H9 (cell line): ENCODE results near the gene GLB1L2. TPM values are rescaled to one million over a fixed set of nuclear protein-coding genes. Genes with fewer than 3 reads are reported as not detected.

Experiments used
- DNase-seq: peaks from one replicate; pipeline ENCODE4 v3.0.0-alpha.2; 2017
- H2AFZ ChIP-seq: one replicate; pipeline ENCODE4 v1.6.1; 2013; ENCODE audit warnings: mild to moderate bottlenecking, low read length, control low read depth, moderate library complexity
- H2AK5ac ChIP-seq: 2 replicates; pipeline ENCODE4 v1.6.1; 2013; ENCODE audit warnings: low read length, control low read depth, mixed read lengths; ENCODE audit not compliant: insufficient read length
- H2BK120ac ChIP-seq: one replicate; pipeline ENCODE4 v1.6.1; 2013; ENCODE audit warnings: low read depth, mild to moderate bottlenecking, low read length, control low read depth, inconsistent platforms; ENCODE audit not compliant: poor library complexity, severe bottlenecking
- H2BK12ac ChIP-seq: 2 replicates; pipeline ENCODE4 v1.6.1; 2013; ENCODE audit warnings: low read length, control low read depth, mixed read lengths, low read depth; ENCODE audit not compliant: insufficient read length
- H2BK15ac ChIP-seq: 2 replicates; pipeline ENCODE4 v1.6.1; 2013; ENCODE audit warnings: low read depth, low read length, control low read depth
- H2BK20ac ChIP-seq: one replicate; pipeline ENCODE4 v1.6.1; 2013; ENCODE audit warnings: low read depth, mild to moderate bottlenecking, low read length, control low read depth, inconsistent platforms; ENCODE audit not compliant: poor library complexity, severe bottlenecking
- H2BK5ac ChIP-seq: 2 replicates; pipeline ENCODE4 v1.6.1; 2013; ENCODE audit warnings: low read length, control low read depth, mixed read lengths; ENCODE audit not compliant: insufficient read length
- H3K14ac ChIP-seq: 2 replicates; pipeline ENCODE4 v1.6.1; 2013; ENCODE audit warnings: low read length, control low read depth; ENCODE audit not compliant: insufficient read depth
- H3K18ac ChIP-seq: 2 replicates; pipeline ENCODE4 v1.6.1; 2013; ENCODE audit warnings: low read depth, mild to moderate bottlenecking, mixed read lengths, low read length, control low read depth; ENCODE audit not compliant: insufficient read length
- H3K23ac ChIP-seq: 2 replicates; pipeline ENCODE4 v1.6.1; 2013; ENCODE audit warnings: low read length, control low read depth, mixed read lengths, low read depth; ENCODE audit not compliant: insufficient read length
- H3K23me2 ChIP-seq: 2 replicates; pipeline ENCODE4 v1.6.1; 2013; ENCODE audit warnings: low read depth, mild to moderate bottlenecking, mixed read lengths, low read length, control low read depth; ENCODE audit not compliant: insufficient read length, poor library complexity, severe bottlenecking
- H3K27ac ChIP-seq: 2 replicates; pipeline ENCODE4 v1.5.1; 2013; ENCODE audit warnings: low read length, control low read depth, mixed read lengths, low read depth; ENCODE audit not compliant: insufficient read length
- H3K27me3 ChIP-seq: 2 replicates; pipeline ENCODE4 v1.6.1; 2013; ENCODE audit warnings: low read length, control low read depth, inconsistent platforms; ENCODE audit not compliant: insufficient read depth
- H3K4ac ChIP-seq: 2 replicates; pipeline ENCODE4 v1.6.1; 2013; ENCODE audit warnings: low read depth, mild to moderate bottlenecking, control low read depth, inconsistent platforms, low read length, moderate library complexity
- H3K4me1 ChIP-seq: 2 replicates; pipeline ENCODE4 v1.6.1; 2013; ENCODE audit warnings: low read length, control low read depth, inconsistent platforms; ENCODE audit not compliant: insufficient read depth
- H3K4me2 ChIP-seq: 2 replicates; pipeline ENCODE4 v1.6.1; 2013; ENCODE audit warnings: low read length, control low read depth, mixed read lengths; ENCODE audit not compliant: insufficient read length, insufficient read depth
- H3K56ac ChIP-seq: 2 replicates; pipeline ENCODE4 v1.6.1; 2013; ENCODE audit warnings: low read depth, mild to moderate bottlenecking, mixed read lengths, low read length, control low read depth; ENCODE audit not compliant: insufficient read length
- H3K79me1 ChIP-seq: 2 replicates; pipeline ENCODE4 v1.6.1; 2013; ENCODE audit warnings: low read depth, mild to moderate bottlenecking, moderate library complexity, low read length, control low read depth, inconsistent platforms; ENCODE audit not compliant: insufficient read depth, poor library complexity, severe bottlenecking
- H3K79me2 ChIP-seq: 2 replicates; pipeline ENCODE4 v1.6.1; 2013; ENCODE audit warnings: low read length, control low read depth, inconsistent platforms; ENCODE audit not compliant: insufficient read depth
- H3K9ac ChIP-seq: 2 replicates; pipeline ENCODE4 v1.6.1; 2013; ENCODE audit warnings: low read length, control low read depth, mixed read lengths; ENCODE audit not compliant: insufficient read length; ENCODE audit errors: extremely low read depth
- H3K9me3 ChIP-seq: one replicate; pipeline ENCODE4 v1.6.1; 2013; ENCODE audit warnings: low read depth, low read length, inconsistent platforms; ENCODE audit not compliant: control insufficient read depth
- H3T11ph ChIP-seq: one replicate; pipeline ENCODE4 v1.6.1; 2013; ENCODE audit warnings: mild to moderate bottlenecking, low read length, control low read depth, inconsistent platforms
- H4K20me1 ChIP-seq: one replicate; pipeline ENCODE4 v1.6.1; 2013; ENCODE audit not compliant: control insufficient read depth, insufficient read length, insufficient read depth
- H4K5ac ChIP-seq: 2 replicates; pipeline ENCODE4 v1.6.1; 2013; ENCODE audit warnings: low read depth, mild to moderate bottlenecking, mixed read lengths, low read length, control low read depth; ENCODE audit not compliant: insufficient read length
- H4K8ac ChIP-seq: replicated peaks from 2 replicates; pipeline ENCODE4 v1.6.1; 2013; ENCODE audit warnings: low read length, control low read depth, mixed read lengths, low read depth; ENCODE audit not compliant: insufficient read length
- H4K91ac ChIP-seq: 2 replicates; pipeline ENCODE4 v1.6.1; 2013; ENCODE audit warnings: low read depth, mild to moderate bottlenecking, moderate library complexity, mixed read lengths, low read length, control low read depth; ENCODE audit not compliant: insufficient read length
- H3K27ac Mint-ChIP-seq, 3 experiments: 2 replicates in 2 of 3; 3 replicates in 1 of 3; pipeline ENCODE4 v1.8.0; 2020 to 2021; ENCODE audit warnings: mixed read lengths in 3 of 3, mild to moderate bottlenecking in 1 of 3, moderate library complexity in 1 of 3
- H3K27me3 Mint-ChIP-seq: 2 replicates; pipeline ENCODE4 v1.8.0; 2021; ENCODE audit warnings: low read depth, mild to moderate bottlenecking, moderate library complexity, mixed read lengths
- H3K36me3 Mint-ChIP-seq, 3 experiments: 2 replicates in 2 of 3; 3 replicates in 1 of 3; pipeline ENCODE4 v1.8.0; 2020 to 2021; ENCODE audit warnings: low read depth in 3 of 3, mixed read lengths in 3 of 3; ENCODE audit not compliant: insufficient read depth in 1 of 3
- H3K4me1 Mint-ChIP-seq, 2 experiments: 2 replicates each; pipeline ENCODE4 v1.8.0; 2020; ENCODE audit warnings: mixed read lengths in 2 of 2
- H3K4me3 Mint-ChIP-seq, 2 experiments: 2 replicates in 1 of 2; 3 replicates in 1 of 2; pipeline ENCODE4 v1.8.0; 2020 to 2021; ENCODE audit warnings: mild to moderate bottlenecking in 2 of 2, mixed read lengths in 2 of 2, moderate library complexity in 1 of 2
- H3K9me3 Mint-ChIP-seq, 2 experiments: 2 replicates in 1 of 2; 3 replicates in 1 of 2; pipeline ENCODE4 v1.8.0; 2020; ENCODE audit warnings: mild to moderate bottlenecking in 2 of 2, mixed read lengths in 2 of 2, moderate library complexity in 1 of 2
- WGBS: extraction: QIAGEN DNeasy Blood & Tissue Kit; methylation state at CpG from one replicate; pipeline ENCODE4 v1.1.7; 2013; ENCODE audit warnings: missing lambda C conversion rate, low lambda C conversion rate, mixed read lengths; ENCODE audit not compliant: insufficient read length; ENCODE audit errors: extremely low coverage; 5-methylcytosine and 5-hydroxymethylcytosine counted together
- total RNA-seq: library from RNA; stranded (reverse); gene quantifications from 2 replicates; pipeline ENCODE4 v1.2.1, GENCODE V29; 2021
- TF ChIP-seq, protein P1 (sequence below): fragments of 200-600 bp; sonication (generic); conservative IDR thresholded peaks from 3 replicates; pipeline ENCODE4 v1.8.0; 2021; ENCODE audit warnings: antibody characterized with exemption, mild to moderate bottlenecking

GLB1L2 gene
- total RNA-seq, 1 experiment from 2014 or later, result 2.4 TPM

DNA sequence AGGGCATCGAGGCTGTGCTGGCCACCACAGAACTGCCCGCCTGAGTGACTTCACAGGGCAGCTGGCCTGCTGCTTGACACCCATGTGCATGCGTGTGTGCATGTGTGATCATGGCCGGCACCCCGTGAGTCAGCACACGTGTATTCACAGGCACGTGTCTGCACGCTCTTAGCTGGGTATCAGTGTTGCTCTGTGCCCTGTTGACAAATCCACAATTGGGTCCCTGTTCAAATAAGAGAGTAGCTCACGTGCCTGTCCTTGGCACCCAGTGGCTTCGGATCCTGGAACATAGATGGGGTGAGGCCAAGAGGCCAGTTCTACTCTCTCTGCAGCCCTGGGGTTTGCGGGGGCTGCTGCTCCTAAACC lies 66.3 kb downstream of the GLB1L2 start:
- H2AK5ac ChIP-seq, result no peak overlapping the region
- H3K18ac ChIP-seq, result no peak overlapping the region
- H3K9me3 ChIP-seq, result no peaks in the 10 kb centered on the region
- H3K23ac ChIP-seq, result no peak overlapping the region
- H3K4me1 ChIP-seq, result no peaks in the 10 kb centered on the region
- Mint-ChIP-seq H3K27me3 (no peaks in the 10 kb centered on the region), H3K4me1 (peaks cover 10% of the 10 kb centered on the region in 2 experiments; a peak in 3 of 4 replicates), H3K4me3 (no peak overlapping the region), H3K36me3 (peaks cover 7 to 15% (median 10%) of the 10 kb centered on the region in 3 experiments; a peak in 4 of 7 replicates), H3K27ac (no peak overlapping the region), H3K9me3 (no peaks in the 10 kb centered on the region; a peak in 1 of 5 replicates)
- H3K27me3 ChIP-seq, result no peaks in the 10 kb centered on the region
- no peak overlapping the region for H3K14ac ChIP-seq
- WGBS, result no CpG with 5 or more reads among the region's 11 CpGs
- H2BK15ac ChIP-seq, result no peak overlapping the region
- no peak overlapping the region for H2AFZ ChIP-seq
- no peaks in the 10 kb centered on the region for H3K79me1 ChIP-seq
- H3K23me2 ChIP-seq, result no peaks in the 10 kb centered on the region
- DNase-seq, result no peak
- no peaks in the 10 kb centered on the region for H4K20me1 ChIP-seq
- H3K56ac ChIP-seq, result no peak overlapping the region
- peaks cover 1% of the 10 kb centered on the region; the same call in 1 of the 2 replicates for H3K79me2 ChIP-seq
- H3T11ph ChIP-seq, result no peak overlapping the region
- H3K27ac ChIP-seq, result no peak overlapping the region
- H2BK120ac ChIP-seq, result no peak overlapping the region
- no peak overlapping the region for H2BK20ac ChIP-seq
- H4K91ac ChIP-seq, result no peak overlapping the region
- no peak overlapping the region for H2BK5ac ChIP-seq
- H4K5ac ChIP-seq, result no peak overlapping the region
- no peak overlapping the region for H3K9ac ChIP-seq
- H3K4me2 ChIP-seq, result no peak overlapping the region
- no peak overlapping the region for H3K4ac ChIP-seq
- TF ChIP-seq, protein P1, sequence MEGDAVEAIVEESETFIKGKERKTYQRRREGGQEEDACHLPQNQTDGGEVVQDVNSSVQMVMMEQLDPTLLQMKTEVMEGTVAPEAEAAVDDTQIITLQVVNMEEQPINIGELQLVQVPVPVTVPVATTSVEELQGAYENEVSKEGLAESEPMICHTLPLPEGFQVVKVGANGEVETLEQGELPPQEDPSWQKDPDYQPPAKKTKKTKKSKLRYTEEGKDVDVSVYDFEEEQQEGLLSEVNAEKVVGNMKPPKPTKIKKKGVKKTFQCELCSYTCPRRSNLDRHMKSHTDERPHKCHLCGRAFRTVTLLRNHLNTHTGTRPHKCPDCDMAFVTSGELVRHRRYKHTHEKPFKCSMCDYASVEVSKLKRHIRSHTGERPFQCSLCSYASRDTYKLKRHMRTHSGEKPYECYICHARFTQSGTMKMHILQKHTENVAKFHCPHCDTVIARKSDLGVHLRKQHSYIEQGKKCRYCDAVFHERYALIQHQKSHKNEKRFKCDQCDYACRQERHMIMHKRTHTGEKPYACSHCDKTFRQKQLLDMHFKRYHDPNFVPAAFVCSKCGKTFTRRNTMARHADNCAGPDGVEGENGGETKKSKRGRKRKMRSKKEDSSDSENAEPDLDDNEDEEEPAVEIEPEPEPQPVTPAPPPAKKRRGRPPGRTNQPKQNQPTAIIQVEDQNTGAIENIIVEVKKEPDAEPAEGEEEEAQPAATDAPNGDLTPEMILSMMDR, result no peak
- H4K8ac ChIP-seq, result no peak overlapping the region
- H2BK12ac ChIP-seq, result no peak overlapping the region
